HG02623 (cell line): ENCODE data around the gene USP17L15.
"Not testable (repeated sequence)": the region's sequence is repeated elsewhere in the genome, so short reads cannot be mapped to it uniquely, and the experiment has no call there.

Experiments used
- ATAC-seq: cut with Tn5 transposase; IDR thresholded peaks from one replicate; pipeline ENCODE4 v1.9.1; 2021; ENCODE audit warnings: moderate library complexity; ENCODE audit not compliant: unreplicated experiment

The USP17L15 gene, protein sequence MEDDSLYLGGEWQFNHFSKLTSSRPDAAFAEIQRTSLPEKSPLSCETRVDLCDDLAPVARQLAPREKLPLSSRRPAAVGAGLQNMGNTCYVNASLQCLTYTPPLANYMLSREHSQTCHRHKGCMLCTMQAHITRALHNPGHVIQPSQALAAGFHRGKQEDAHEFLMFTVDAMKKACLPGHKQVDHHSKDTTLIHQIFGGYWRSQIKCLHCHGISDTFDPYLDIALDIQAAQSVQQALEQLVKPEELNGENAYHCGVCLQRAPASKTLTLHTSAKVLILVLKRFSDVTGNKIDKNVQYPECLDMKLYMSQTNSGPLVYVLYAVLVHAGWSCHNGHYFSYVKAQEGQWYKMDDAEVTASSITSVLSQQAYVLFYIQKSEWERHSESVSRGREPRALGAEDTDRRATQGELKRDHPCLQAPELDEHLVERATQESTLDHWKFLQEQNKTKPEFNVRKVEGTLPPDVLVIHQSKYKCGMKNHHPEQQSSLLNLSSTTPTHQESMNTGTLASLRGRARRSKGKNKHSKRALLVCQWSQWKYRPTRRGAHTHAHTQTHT

DNA sequence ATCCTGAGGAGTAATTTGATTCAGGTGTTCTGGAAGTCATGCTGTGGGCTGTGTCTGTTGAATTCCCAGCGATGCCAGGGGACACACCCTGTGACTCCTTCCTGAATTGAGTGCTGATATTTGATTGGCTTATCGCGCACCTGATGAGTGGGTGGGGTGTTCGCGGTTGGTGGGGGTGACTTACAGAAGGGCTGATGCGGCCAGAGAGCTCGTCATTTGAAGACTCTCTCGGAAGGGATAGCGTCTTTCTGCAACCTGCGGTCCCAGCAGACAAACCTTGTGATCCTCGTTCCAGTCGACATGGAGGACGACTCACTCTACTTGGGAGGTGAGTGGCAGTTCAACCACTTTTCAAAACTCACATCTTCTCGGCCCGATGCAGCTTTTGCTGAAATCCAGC, at the start of gene USP17L15:
Gene USP17L15 (plus strand): TSS at position 301 of the 400 bp plus-strand sequence. CDS start 0 bp downstream, at position 301.
- ATAC-seq, result not testable (repeated sequence)

DNA sequence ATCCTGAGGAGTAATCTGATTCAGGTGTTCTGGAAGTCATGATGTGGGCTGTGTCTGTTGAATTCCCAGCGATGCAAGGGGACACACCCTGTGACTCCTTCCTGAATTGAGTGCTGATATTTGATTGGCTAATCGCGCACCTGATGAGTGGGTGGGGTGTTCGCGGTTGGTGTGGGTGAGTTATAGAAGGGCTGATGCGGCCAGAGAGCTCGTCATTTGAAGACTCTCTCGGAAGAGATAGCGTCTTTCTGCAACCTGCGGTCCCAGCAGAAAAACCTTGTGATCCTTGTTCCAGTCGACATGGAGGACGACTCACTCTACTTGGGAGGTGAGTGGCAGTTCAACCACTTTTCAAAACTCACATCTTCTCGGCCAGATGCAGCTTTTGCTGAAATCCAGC, 23.8 kb upstream of the USP17L15 start, which contains the start of gene USP17L10:
Gene USP17L10 (plus strand): TSS at position 301 of the 400 bp plus-strand sequence. CDS start 0 bp downstream, at position 301.
- ATAC-seq, result not testable (repeated sequence)

DNA sequence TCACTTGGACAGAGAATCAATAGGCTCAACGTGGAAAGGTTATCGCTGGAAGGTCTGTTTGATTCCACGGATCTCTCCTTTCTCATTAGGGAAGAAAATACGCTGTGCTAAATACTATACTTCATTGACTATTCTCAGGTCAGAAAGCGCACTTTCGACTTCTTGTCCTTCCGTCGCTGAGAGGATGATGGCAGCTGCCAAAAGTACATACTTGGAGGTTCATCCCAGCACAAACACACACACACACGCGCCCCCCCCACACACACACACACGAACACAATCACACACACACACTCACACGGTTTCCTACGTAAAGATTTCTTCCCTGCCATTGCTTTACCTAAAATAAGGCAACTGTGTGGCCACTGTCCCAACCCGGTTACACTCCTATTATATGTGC, 19.5 kb upstream of the USP17L15 start:
- ATAC-seq, result not testable (repeated sequence)

DNA sequence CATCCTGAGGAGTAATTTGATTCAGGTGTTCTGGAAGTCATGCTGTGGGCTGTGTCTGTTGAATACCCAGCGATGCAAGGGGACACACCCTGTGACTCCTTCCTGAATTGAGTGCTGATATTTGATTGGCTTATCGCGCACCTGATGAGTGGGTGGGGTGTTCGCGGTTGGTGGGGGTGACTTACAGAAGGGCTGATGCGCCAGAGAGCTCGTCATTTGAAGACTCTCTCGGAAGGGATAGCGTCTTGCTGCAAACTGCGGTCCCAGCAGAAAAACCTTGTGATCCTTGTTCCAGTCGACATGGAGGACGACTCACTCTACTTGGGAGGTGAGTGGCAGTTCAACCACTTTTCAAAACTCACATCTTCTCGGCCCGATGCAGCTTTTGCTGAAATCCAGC, 19.1 kb upstream of the USP17L15 start, which contains the start of gene USP17L11:
Gene USP17L11 (plus strand): TSS at position 301 of the 400 bp plus-strand sequence. CDS start 0 bp downstream, at position 301.
- ATAC-seq, result not testable (repeated sequence)

DNA sequence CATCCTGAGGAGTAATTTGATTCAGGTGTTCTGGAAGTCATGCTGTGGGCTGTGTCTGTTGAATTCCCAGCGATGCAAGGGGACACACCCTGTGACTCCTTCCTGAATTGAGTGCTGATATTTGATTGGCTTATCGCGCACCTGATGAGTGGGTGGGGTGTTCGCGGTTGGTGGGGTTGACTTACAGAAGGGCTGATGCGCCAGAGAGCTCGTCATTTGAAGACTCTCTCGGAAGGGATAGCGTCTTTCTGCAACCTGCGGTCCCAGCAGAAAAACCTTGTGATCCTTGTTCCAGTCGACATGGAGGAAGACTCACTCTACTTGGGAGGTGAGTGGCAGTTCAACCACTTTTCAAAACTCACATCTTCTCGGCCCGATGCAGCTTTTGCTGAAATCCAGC, 14.3 kb upstream of the USP17L15 start, which contains the start of gene USP17L12:
Gene USP17L12 (plus strand): TSS at position 301 of the 400 bp plus-strand sequence. CDS start 0 bp downstream, at position 301.
- not testable (repeated sequence) for ATAC-seq

DNA sequence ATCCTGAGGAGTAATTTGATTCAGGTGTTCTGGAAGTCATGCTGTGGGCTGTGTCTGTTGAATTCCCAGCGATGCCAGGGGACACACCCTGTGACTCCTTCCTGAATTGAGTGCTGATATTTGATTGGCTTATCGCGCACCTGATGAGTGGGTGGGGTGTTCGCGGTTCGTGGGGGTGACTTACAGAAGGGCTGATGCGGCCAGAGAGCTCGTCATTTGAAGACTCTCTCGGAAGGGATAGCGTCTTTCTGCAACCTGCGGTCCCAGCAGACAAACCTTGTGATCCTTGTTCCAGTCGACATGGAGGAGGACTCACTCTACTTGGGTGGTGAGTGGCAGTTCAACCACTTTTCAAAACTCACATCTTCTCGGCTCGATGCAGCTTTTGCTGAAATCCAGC, 9.6 kb upstream of the USP17L15 start, which contains the start of gene USP17L13:
Gene USP17L13 (plus strand): TSS at position 301 of the 400 bp plus-strand sequence. CDS start 0 bp downstream, at position 301.
- ATAC-seq, result not testable (repeated sequence)

DNA sequence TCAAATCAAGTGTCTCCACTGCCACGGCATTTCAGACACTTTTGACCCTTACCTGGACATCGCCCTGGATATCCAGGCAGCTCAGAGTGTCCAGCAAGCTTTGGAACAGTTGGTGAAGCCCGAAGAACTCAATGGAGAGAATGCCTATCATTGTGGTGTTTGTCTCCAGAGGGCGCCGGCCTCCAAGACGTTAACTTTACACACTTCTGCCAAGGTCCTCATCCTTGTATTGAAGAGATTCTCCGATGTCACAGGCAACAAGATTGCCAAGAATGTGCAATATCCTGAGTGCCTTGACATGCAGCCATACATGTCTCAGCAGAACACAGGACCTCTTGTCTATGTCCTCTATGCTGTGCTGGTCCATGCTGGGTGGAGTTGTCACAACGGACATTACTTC, 3.9 kb upstream of the USP17L15 start:
- ATAC-seq, result not testable (repeated sequence)

DNA sequence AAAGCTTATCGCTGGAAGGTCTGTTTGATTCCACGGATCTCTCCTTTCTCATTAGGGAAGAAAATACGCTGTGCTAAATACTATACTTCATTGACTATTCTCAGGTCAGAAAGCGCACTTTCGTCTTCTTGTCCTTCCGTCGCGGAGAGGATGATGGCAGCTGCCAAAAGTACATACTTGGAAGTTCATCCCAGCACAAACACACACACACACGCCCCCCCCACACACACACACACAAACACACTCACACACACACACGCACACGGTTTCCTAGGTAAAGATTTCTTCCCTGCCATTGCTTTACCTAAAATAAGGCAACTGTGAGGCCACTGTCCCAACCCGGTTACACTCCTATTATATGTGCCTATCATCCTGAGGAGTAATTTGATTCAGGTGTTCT, 4.3 kb downstream of the USP17L15 start:
- not testable (repeated sequence) for ATAC-seq

DNA sequence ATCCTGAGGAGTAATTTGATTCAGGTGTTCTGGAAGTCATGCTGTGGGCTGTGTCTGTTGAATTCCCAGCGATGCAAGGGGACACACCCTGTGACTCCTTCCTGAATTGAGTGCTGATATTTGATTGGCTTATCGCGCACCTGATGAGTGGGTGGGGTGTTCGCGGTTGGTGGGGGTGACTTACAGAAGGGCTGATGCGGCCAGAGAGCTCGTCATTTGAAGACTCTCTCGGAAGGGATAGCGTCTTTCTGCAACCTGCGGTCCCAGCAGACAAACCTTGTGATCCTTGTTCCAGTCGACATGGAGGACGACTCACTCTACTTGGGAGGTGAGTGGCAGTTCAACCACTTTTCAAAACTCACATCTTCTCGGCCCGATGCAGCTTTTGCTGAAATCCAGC, 9.4 kb downstream of the USP17L15 start, which contains the start of gene USP17L17:
Gene USP17L17 (plus strand): TSS at position 301 of the 400 bp plus-strand sequence. CDS start 0 bp downstream, at position 301.
- not testable (repeated sequence) for ATAC-seq

DNA sequence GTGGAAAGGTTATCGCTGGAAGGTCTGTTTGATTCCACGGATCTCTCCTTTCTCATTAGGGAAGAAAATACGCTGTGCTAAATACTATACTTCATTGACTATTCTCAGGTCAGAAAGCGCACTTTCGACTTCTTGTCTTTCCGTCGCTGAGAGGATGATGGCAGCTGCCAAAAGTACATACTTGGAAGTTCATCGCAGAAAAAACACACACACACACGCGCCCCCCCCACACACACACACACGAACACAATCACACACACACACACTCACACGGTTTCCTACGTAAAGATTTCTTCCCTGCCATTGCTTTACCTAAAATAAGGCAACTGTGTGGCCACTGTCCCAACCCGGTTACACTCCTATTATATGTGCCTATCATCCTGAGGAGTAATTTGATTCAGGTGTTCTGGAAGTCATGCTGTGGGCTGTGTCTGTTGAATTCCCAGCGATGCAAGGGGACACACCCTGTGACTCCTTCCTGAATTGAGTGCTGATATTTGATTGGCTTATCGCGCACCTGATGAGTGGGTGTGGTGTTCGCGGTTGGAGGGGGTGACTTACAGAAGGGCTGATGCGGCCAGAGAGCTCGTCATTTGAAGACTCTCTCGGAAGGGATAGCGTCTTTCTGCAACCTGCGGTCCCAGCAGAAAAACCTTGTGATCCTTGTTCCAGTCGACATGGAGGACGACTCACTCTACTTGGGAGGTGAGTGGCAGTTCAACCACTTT, 13.9 kb downstream of the USP17L15 start, which contains the start of gene USP17L18:
Gene USP17L18 (plus strand): TSS at position 678 of the 728 bp plus-strand sequence. CDS start 0 bp downstream, at position 678.
- ATAC-seq, result not testable (repeated sequence)

DNA sequence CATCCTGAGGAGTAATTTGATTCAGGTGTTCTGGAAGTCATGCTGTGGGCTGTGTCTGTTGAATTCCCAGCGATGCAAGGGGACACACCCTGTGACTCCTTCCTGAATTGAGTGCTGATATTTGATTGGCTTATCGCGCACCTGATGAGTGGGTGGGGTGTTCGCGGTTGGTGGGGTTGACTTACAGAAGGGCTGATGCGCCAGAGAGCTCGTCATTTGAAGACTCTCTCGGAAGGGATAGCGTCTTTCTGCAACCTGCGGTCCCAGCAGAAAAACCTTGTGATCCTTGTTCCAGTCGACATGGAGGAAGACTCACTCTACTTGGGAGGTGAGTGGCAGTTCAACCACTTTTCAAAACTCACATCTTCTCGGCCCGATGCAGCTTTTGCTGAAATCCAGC, 18.9 kb downstream of the USP17L15 start, which contains the start of gene USP17L19:
Gene USP17L19 (plus strand): TSS at position 301 of the 400 bp plus-strand sequence. CDS start 0 bp downstream, at position 301.
- ATAC-seq, result not testable (repeated sequence)

DNA sequence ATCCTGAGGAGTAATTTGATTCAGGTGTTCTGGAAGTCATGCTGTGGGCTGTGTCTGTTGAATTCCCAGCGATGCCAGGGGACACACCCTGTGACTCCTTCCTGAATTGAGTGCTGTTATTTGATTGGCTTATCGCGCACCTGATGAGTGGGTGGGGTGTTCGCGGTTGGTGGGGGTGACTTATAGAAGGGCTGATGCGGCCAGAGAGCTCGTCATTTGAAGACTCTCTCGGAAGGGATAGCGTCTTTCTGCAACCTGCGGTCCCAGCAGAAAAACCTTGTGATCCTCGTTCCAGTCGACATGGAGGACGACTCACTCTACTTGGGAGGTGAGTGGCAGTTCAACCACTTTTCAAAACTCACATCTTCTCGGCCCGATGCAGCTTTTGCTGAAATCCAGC, 23.6 kb downstream of the USP17L15 start, which contains the start of gene USP17L20:
Gene USP17L20 (plus strand): TSS at position 301 of the 400 bp plus-strand sequence. CDS start 0 bp downstream, at position 301.
- ATAC-seq, result not testable (repeated sequence)

DNA sequence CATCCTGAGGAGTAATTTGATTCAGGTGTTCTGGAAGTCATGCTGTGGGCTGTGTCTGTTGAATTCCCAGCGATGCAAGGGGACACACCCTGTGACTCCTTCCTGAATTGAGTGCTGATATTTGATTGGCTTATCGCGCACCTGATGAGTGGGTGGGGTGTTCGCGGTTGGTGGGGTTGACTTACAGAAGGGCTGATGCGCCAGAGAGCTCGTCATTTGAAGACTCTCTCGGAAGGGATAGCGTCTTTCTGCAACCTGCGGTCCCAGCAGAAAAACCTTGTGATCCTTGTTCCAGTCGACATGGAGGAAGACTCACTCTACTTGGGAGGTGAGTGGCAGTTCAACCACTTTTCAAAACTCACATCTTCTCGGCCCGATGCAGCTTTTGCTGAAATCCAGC, 28.4 kb downstream of the USP17L15 start, which contains the start of gene USP17L21:
Gene USP17L21 (plus strand): TSS at position 301 of the 400 bp plus-strand sequence. CDS start 0 bp downstream, at position 301.
- not testable (repeated sequence) for ATAC-seq

DNA sequence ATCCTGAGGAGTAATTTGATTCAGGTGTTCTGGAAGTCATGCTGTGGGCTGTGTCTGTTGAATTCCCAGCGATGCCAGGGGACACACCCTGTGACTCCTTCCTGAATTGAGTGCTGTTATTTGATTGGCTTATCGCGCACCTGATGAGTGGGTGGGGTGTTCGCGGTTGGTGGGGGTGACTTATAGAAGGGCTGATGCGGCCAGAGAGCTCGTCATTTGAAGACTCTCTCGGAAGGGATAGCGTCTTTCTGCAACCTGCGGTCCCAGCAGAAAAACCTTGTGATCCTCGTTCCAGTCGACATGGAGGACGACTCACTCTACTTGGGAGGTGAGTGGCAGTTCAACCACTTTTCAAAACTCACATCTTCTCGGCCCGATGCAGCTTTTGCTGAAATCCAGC, 33.1 kb downstream of the USP17L15 start, which contains the start of gene USP17L22:
Gene USP17L22 (plus strand): TSS at position 301 of the 400 bp plus-strand sequence. CDS start 0 bp downstream, at position 301.
- ATAC-seq, result not testable (repeated sequence)

DNA sequence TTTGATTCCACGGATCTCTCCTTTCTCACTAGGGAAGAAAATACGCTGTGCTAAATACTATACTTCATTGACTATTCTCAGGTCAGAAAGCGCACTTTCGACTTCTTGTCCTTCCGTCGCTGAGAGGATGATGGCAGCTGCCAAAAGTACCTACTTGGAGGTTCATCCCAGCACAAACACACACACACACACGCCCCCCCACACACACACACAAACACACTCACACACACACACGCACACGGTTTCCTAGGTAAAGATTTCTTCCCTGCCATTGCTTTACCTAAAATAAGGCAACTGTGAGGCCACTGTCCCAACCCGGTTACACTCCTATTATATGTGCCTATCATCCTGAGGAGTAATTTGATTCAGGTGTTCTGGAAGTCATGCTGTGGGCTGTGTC, 37.5 kb downstream of the USP17L15 start:
- ATAC-seq, result not testable (repeated sequence)
